Uterus (tissue), 2 donors: Measurements from ENCODE around the gene CLK2.

Experiments used
- CTCF ChIP-seq, 4 experiments: fragments of 200-600 bp in 2 of 4; fragments of 450-650 bp in 2 of 4; sonication (generic) in 2 of 4; IDR thresholded peaks; one replicate each; pipeline ENCODE4 v1.5.1; 2016 to 2019; ENCODE audit warnings: antibody characterized with exemption in 4 of 4, mild to moderate bottlenecking in 2 of 4, moderate library complexity in 1 of 4
- POLR2A ChIP-seq, 2 donors: fragments of 450-650 bp; IDR thresholded peaks; one replicate each; pipeline ENCODE4 v1.6.1; 2016; ENCODE audit warnings: antibody characterized with exemption in 2 of 2, mild to moderate bottlenecking in 1 of 2, moderate library complexity in 1 of 2

- TF ChIP-seq CTCF (IDR thresholded peaks at IDR 0.05) (peak in 1 of 4 experiments; percentile 21), POLR2A (IDR thresholded peaks at IDR 0.05) (peak; percentile 63 to 65)
Measured at GRCh38 chr1:155261852-155262673, 11.2 kb downstream of the CLK2 start, which contains the start of gene SCAMP3.
